Measurements from ENCODE around the gene RTN1.
A peak's percentile ranks its signal among the peaks of the same experiment; 100 is the strongest.
"Not testable (repeated sequence)": the region's sequence is repeated elsewhere in the genome, so short reads cannot be mapped to it uniquely, and the experiment has no call there.

RTN1 gene

DNA sequence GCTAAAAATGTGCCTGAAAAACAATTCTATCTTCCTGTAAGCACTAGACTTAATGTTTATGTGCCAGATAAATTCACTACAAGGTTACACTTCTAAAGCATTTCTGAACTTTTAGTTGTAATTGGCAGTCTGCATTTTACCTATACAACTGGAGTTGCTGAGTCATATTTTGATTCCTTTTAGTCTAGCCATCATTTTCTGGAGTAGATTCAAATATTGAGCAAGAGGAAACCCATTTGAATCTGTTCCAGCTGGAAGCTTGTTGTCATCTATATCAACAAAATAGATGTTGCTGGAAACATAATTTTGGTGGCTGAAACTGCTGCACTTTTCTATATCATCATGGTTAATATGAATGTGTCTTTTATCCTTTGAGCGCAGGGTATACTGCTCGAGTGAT is 171.8 kb downstream of the RTN1 start:
- no peak for DNase-seq

DNA sequence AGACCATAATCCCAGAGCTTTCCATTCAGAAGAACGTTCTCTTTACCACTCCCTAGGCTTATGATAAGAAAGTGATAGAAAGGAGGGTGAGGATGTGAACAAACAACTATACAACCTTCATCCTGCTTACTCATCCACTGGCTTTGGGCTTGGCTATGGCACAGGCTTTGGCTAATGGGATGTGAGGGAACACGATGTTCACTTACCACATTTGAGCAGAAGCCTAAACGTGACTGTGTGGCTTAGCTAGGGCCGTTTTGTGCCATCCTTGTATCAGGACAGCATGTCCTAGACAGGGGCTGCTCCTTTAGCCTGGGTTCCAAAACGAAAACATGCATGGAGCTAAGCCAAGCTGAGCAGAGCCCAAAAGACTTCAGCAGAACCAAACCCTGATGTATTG is 175.4 kb downstream of the RTN1 start:
- DNase-seq: no peak

- no peak for DNase-seq
Observed at GRCh38 chr14:59691266-59691665, 179.3 kb downstream of the RTN1 start.

DNA sequence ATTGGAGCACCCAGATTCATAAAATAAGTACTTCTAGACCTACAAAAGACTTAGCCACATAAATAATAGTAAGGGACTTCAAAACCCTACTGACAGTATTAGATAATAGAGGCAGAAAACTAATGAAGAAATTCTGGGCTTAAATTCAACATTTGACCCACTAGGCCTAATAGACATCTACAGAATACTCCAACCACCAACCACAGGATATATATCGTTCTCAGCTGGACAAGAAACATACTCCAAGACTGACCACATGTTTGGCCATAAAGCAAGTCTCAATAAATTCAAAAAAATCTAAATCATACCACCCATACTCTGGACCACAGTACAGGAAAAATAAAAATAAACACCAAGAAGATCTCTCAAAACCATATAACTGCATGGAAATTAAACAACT is 180.2 kb downstream of the RTN1 start:
- DNase-seq: no peak

GRCh38 chr14:59688224-59689170 is 182.1 kb downstream of the RTN1 start:
- DNase-seq: peak; percentile 48

- no peak for DNase-seq
Observed at GRCh38 chr14:59687663-59688062, 182.9 kb downstream of the RTN1 start.

DNA sequence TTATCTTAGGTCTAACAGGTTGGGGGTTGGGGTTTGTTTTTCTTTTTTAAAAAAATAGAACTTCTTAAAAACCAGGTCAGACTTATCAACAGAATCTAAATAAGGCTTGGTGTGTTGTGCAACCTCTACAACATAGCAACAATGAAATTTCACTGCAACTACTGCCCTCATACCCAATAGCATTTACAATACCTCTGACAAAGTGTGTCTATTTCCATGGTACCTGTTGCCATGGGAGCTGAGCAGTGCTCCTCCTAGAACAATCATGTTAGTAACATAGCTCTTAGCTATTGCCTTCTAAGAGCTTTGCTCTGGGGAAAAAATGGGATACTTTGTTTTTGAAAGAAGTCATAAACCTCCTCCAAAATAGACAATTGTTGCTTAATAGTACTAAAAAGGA is 190.7 kb downstream of the RTN1 start:
- peak; percentile 85 for DNase-seq

GRCh38 chr14:59678352-59678751 is 192.2 kb downstream of the RTN1 start:
- DNase-seq: no peak

DNA sequence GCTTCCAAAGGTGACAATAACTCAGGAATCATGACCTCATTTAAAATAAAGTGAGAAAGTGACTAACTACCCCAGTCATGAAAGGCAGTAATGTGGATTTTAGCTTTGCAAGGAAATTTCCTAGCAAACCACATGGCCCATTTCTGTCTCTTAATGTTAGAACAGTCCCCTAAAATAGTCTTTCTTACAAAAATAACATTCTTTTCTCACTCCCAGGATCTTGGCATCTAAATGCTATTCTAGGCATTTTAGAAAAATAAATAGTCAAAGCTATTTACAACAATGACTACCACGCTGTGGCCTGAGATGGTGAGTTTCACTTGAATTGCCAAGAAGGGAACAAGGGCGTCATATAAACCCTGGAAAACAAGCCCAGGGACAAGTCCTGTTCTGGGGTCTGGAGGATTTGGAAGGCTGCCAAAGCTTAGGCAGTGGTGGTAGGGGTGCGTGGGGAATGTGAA is 192.8 kb downstream of the RTN1 start:
- no peak for DNase-seq

DNA sequence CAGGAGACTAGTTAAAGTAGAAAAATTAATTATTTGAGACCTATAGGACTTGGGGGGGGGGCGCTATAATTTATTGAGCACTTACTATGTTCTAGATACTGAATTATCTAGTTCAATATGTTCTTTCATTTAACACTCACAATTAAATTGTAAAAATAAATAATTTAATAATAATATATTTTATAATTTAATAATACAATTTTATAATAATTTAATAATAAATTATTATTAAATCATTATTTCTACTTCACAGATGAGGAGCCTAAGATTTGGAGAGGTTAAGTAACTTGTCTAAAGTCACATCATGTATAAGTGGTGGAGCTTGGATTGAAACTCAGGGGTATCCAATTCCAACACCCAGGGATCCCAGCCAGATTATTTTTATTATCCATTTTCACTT is 195.2 kb downstream of the RTN1 start:
- no peak for DNase-seq

- DNase-seq: no peak
Observed at GRCh38 chr14:59664741-59665140, 205.8 kb downstream of the RTN1 start.

- no peak for DNase-seq
Observed at GRCh38 chr14:59657769-59658168, 212.8 kb downstream of the RTN1 start.

- DNase-seq: no peak
Observed at GRCh38 chr14:59656473-59656872, 214.1 kb downstream of the RTN1 start.

DNA sequence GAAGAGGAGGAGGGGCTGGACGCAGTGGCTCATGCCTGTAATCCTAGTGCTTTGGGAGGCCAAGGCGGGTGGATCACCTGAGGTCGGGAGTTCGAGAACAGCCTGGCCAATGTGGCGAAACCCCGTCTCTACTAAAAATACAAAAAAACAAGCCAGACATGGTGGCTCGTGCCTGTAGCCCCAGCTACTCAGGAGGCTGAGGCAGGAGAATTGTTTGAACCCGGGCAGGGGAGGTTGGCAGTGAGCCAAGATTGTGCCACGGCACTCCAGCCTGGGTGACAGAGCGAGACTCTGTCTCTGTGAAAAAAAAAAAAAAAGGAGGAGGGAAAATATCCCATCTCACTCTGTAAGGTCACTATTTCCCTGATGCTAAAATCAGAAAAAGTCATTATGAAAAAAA is 216.4 kb downstream of the RTN1 start:
- DNase-seq: not testable (repeated sequence)

DNA sequence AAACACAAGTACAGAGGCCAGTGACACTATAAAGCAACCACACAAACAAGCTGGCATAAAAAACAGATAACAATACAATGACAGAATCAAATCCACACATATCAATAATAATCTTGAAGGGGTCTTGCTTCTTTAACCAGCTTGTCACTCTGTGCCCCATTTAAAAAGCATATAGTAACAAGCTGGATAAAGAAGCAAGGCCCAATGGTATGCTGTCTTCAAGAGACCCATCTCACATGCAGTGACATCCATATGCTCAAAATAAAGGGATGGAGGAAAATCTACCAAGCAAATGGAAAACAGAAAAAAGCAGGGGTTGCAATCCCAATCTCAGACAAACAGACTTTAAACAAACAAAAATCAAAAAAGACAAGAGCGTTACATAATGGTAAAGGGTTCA is 223.7 kb downstream of the RTN1 start:
- DNase-seq: not testable (repeated sequence)

DNA sequence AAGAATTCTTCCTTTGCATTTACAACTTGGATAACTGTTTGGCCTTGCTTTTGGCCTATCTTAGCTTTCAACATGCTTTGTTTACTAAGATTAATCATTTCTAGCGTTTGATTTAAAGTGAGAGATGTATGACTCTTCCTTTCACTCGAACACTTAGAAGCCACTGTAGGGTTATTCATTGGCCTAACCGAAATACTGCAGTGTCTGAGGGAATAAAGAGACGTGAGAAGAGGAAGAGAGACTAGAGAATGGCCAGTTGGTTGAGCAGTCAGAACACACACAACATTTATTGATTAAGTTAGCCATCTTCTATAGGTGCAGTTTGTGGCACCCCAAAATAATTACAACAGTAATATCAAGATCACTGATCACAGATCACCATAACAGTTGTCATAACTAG is 231.7 kb downstream of the RTN1 start:
- no peak for DNase-seq

DNA sequence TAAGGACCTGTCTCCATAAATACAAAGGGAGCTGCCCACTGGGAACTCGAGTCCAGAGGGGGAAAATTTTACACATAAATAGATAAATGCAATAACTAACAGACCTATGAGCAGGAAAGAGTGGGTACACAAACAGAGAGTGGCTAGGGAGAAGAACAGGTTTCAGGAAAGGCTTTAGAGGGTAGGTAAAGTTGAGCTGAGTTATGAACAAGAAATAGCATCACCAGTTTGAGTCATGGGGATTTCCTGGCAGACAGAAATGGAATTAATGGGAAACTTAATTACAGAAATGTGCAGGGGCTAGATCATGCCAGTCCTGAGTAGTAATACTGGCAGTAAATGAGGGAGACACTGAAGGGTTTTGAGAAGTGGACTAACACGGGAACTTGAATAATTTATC is 236.0 kb downstream of the RTN1 start:
- no peak for DNase-seq

GRCh38 chr14:59633486-59633885 is 237.1 kb downstream of the RTN1 start:
- no peak for DNase-seq

- no peak for DNase-seq
Observed at GRCh38 chr14:59632381-59632780, 238.2 kb downstream of the RTN1 start.

DNA sequence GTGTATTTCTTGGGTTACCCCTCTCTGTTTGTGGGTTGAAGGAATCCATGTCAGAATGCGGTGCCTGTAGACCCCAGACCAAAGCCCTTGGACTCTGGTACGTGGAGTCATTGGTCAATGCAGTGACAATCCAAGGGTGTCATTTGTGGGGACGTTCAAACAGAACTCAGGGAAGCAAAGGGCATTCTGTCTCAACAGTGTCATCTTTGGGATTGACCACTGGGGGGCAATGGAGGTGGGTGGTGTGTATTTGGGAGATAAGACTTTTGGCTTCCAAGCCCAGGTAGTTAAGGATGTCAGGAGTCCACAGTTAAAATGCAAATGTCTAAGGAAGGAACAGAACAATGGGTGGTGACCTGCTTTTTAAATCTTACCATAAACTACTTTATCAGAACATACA is 239.3 kb downstream of the RTN1 start:
- no peak for DNase-seq

DNA sequence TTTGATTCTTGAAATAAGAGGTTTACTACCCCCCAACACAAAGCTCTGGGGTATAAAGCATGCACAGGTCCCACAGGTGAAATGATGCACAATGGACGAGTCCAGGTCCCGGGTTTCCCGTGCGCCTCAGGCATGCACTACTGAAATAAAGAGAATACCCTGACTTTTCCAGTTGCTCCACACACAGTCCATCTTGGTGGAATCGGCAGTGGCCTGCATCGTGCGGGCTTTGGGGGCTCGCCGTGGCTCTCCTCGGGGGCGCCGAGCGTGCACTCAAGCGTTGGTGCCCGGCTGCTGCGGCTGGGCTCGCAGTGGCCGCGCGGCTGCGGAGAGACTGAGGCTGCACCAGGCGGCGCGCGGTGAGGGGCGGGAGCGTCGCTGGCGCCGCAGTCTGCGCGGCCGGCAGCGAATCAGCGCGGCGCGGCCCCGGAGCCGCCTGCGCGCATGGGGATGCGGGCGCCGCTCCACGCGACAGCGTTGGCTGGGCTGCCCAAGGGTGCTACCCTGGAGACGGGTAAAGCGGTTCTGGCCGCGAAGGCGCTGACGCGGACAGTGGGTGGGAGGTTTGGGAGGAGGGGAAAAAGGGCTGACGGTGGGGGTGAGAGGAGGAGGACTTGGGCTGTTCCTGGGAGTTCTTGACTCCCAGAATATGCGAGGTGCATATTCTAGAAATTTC is 240.2 kb downstream of the RTN1 start:
- DNase-seq: peak; percentile 45

GRCh38 chr14:59629444-59630287 is 240.9 kb downstream of the RTN1 start:
- peak; percentile 40 for DNase-seq

- no peak for DNase-seq
Observed at GRCh38 chr14:59627011-59627520, 243.5 kb downstream of the RTN1 start.

Data from DMS153 (cell line).